ENCODE measurements around the gene ARHGAP4. TPM values are rescaled to one million over a fixed set of nuclear protein-coding genes. Genes with fewer than 3 reads are reported as not detected.

The ARHGAP4 gene
- total RNA-seq, 1 donor from 2014 or later = 72.2 TPM

- TF ChIP-seq CTCF (IDR thresholded peaks at IDR 0.05; ENCODE audit: unreplicated experiment) = no peak
- H3K4me3 Mint-ChIP-seq (ENCODE audit: unreplicated experiment) = no peak overlapping the region
- no peaks in the 10 kb centered on the region for H3K36me3 Mint-ChIP-seq (ENCODE audit: low read depth, unreplicated experiment)
- H3K27me3 Mint-ChIP-seq (ENCODE audit: unreplicated experiment) = peaks cover 6% of the 10 kb centered on the region
- no peak for DNase-seq (ENCODE audit: low spot score)
- peaks cover 11% of the 10 kb centered on the region for H3K4me1 Mint-ChIP-seq (ENCODE audit: unreplicated experiment)
- H3K9me3 Mint-ChIP-seq (ENCODE audit: unreplicated experiment) = no peaks in the 10 kb centered on the region
- H3K27ac Mint-ChIP-seq (ENCODE audit: unreplicated experiment) = no peak overlapping the region
Observed at GRCh38 chrX:153873282-153874084, 52.6 kb downstream of the ARHGAP4 start.

GRCh38 chrX:153871946-153872878 lies 53.9 kb downstream of the ARHGAP4 start:
- H3K9me3 Mint-ChIP-seq (ENCODE audit: unreplicated experiment) = no peaks in the 10 kb centered on the region
- TF ChIP-seq CTCF (IDR thresholded peaks at IDR 0.05; ENCODE audit: unreplicated experiment) = no peak
- DNase-seq (ENCODE audit: low spot score) = no peak
- H3K27me3 Mint-ChIP-seq (ENCODE audit: unreplicated experiment) = peaks cover 4% of the 10 kb centered on the region
- peaks cover 8% of the 10 kb centered on the region for H3K4me1 Mint-ChIP-seq (ENCODE audit: unreplicated experiment)
- no peak overlapping the region for H3K27ac Mint-ChIP-seq (ENCODE audit: unreplicated experiment)
- no peak overlapping the region for H3K4me3 Mint-ChIP-seq (ENCODE audit: unreplicated experiment)
- no peaks in the 10 kb centered on the region for H3K36me3 Mint-ChIP-seq (ENCODE audit: low read depth, unreplicated experiment)

- Mint-ChIP-seq H3K4me1 (ENCODE audit: unreplicated experiment) (peaks cover 8% of the 10 kb centered on the region), H3K27me3 (ENCODE audit: unreplicated experiment) (peaks cover 2% of the 10 kb centered on the region)
Observed at GRCh38 chrX:153871451-153871850, 54.6 kb downstream of the ARHGAP4 start.

GRCh38 chrX:153870791-153871360 lies 55.2 kb downstream of the ARHGAP4 start:
- H3K27ac Mint-ChIP-seq (ENCODE audit: unreplicated experiment) = no peak overlapping the region
- no peaks in the 10 kb centered on the region for H3K36me3 Mint-ChIP-seq (ENCODE audit: low read depth, unreplicated experiment)
- DNase-seq (ENCODE audit: low spot score) = no peak
- H3K9me3 Mint-ChIP-seq (ENCODE audit: unreplicated experiment) = no peaks in the 10 kb centered on the region
- peaks cover 4% of the 10 kb centered on the region for H3K4me1 Mint-ChIP-seq (ENCODE audit: unreplicated experiment)
- TF ChIP-seq CTCF (IDR thresholded peaks at IDR 0.05; ENCODE audit: unreplicated experiment) = no peak
- H3K4me3 Mint-ChIP-seq (ENCODE audit: unreplicated experiment) = no peak overlapping the region
- H3K27me3 Mint-ChIP-seq (ENCODE audit: unreplicated experiment) = peaks cover 1% of the 10 kb centered on the region

More at GRCh38 chrX:153871451-153871850, 54.6 kb downstream of the ARHGAP4 start:
- no peaks in the 10 kb centered on the region for H3K36me3 Mint-ChIP-seq (ENCODE audit: low read depth, unreplicated experiment)
- no peak for DNase-seq (ENCODE audit: low spot score)
- H3K9me3 Mint-ChIP-seq (ENCODE audit: unreplicated experiment) = no peaks in the 10 kb centered on the region
- no peak overlapping the region for H3K27ac Mint-ChIP-seq (ENCODE audit: unreplicated experiment)
- no peak for TF ChIP-seq CTCF (IDR thresholded peaks at IDR 0.05; ENCODE audit: unreplicated experiment)
- no peak overlapping the region for H3K4me3 Mint-ChIP-seq (ENCODE audit: unreplicated experiment)
